ENCODE results near the gene CCDC13. TPM values are rescaled to one million over a fixed set of nuclear protein-coding genes. Genes with fewer than 3 reads are reported as not detected.

The CCDC13 gene
- total and polyA plus RNA-seq, 2 experiments from 2014 or later, result 0.27 to 0.45 TPM

DNA sequence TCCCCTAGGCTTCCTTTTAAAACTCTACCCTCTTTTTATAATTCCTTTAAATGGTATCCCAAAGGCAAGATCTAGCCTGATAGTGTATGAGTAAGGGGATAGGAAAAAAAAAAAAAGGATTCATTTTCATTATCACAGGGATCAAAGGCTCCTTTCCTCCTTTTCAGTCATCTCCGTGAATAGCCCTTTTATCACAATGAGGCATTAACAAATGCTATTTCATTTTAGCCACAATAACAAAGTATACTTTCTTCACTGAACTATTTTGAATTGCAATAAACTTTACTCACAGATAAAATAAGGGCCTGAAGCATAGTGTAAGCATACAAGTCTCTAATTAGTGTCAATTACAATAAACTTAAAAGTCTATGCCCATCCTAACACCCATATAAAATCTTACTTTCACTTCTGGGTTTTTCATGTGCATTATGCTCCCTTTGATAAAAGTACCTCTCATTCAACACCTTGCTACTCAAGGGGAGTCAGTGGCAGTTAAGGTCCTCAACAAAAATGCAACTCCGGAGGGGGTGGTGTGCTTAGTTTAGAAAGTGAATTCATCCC lies 22.6 kb upstream of the CCDC13 start:
- H3K36me3 Mint-ChIP-seq (ENCODE audit: low read depth), result peaks cover 46% of the 10 kb centered on the region
- Histone ChIP-seq H2AFZ (no peak overlapping the region), H3F3A (replicated peaks; ENCODE audit: low read depth) (no peaks in the 10 kb centered on the region; the same call in 1 of the 2 replicates), H4K20me1 (replicated peaks; ENCODE audit: insufficient read depth) (peaks cover 3% of the 10 kb centered on the region), H3K36me3 (ENCODE audit: insufficient read depth) (peaks cover 13% of the 10 kb centered on the region), H3K4me3 (peak overlapping the region; percentile 4; the same call in 1 of the 2 replicates), H3K79me2 (replicated peaks; ENCODE audit: insufficient read depth) (peaks cover 50% of the 10 kb centered on the region), H3K4me2 (peak overlapping the region; percentile 60; the same call in 1 of the 2 replicates), H3K9me2 (ENCODE audit: insufficient read depth) (no peaks in the 10 kb centered on the region), H3K27ac (ENCODE audit: low read depth) (no peak overlapping the region), H3K4me1 (ENCODE audit: insufficient read depth) (peaks cover 24% of the 10 kb centered on the region), H3K27me3 (ENCODE audit: insufficient read depth) (no peaks in the 10 kb centered on the region)
- no peak for TF ChIP-seq STAT1 (IDR thresholded peaks at IDR 0.05; ENCODE audit: unreplicated experiment)
- TF ChIP-seq ZNF114 (CRISPR knock-in tag; IDR thresholded peaks at IDR 0.05), result no peak
- TF ChIP-seq, protein P1, sequence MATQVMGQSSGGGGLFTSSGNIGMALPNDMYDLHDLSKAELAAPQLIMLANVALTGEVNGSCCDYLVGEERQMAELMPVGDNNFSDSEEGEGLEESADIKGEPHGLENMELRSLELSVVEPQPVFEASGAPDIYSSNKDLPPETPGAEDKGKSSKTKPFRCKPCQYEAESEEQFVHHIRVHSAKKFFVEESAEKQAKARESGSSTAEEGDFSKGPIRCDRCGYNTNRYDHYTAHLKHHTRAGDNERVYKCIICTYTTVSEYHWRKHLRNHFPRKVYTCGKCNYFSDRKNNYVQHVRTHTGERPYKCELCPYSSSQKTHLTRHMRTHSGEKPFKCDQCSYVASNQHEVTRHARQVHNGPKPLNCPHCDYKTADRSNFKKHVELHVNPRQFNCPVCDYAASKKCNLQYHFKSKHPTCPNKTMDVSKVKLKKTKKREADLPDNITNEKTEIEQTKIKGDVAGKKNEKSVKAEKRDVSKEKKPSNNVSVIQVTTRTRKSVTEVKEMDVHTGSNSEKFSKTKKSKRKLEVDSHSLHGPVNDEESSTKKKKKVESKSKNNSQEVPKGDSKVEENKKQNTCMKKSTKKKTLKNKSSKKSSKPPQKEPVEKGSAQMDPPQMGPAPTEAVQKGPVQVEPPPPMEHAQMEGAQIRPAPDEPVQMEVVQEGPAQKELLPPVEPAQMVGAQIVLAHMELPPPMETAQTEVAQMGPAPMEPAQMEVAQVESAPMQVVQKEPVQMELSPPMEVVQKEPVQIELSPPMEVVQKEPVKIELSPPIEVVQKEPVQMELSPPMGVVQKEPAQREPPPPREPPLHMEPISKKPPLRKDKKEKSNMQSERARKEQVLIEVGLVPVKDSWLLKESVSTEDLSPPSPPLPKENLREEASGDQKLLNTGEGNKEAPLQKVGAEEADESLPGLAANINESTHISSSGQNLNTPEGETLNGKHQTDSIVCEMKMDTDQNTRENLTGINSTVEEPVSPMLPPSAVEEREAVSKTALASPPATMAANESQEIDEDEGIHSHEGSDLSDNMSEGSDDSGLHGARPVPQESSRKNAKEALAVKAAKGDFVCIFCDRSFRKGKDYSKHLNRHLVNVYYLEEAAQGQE (IDR thresholded peaks at IDR 0.05; ENCODE audit: unreplicated experiment), result no peak
- TF ChIP-seq NANOG (IDR thresholded peaks at IDR 0.05; ENCODE audit: borderline replicate concordance), result no peak
- no peak for TF ChIP-seq EZH2 (IDR thresholded peaks at IDR 0.05; ENCODE audit: low read depth, unreplicated experiment)
- no peak for TF ChIP-seq ZNF331 (CRISPR knock-in tag; IDR thresholded peaks at IDR 0.05; ENCODE audit: low read depth)
- TF ChIP-seq JUNB (IDR thresholded peaks at IDR 0.05; ENCODE audit: unreplicated experiment), result no peak
- no peak for TF ChIP-seq POLR2AphosphoS5 (IDR thresholded peaks at IDR 0.05; ENCODE audit: low read depth)
- H3K9me3 Mint-ChIP-seq, result no peaks in the 10 kb centered on the region
- H3K27me3 Mint-ChIP-seq (ENCODE audit: insufficient read depth, low read depth, poor library complexity), result no peaks in the 10 kb centered on the region
- DNase-seq (ENCODE audit: low spot score) (no peak), ATAC-seq (peak; percentile 60)
- peaks cover 24% of the 10 kb centered on the region for H3K4me1 Mint-ChIP-seq
- H3K4me3 Mint-ChIP-seq, result no peak overlapping the region
- H3K27ac Mint-ChIP-seq, result no peak overlapping the region; the same call in 1 of the 2 replicates

DNA sequence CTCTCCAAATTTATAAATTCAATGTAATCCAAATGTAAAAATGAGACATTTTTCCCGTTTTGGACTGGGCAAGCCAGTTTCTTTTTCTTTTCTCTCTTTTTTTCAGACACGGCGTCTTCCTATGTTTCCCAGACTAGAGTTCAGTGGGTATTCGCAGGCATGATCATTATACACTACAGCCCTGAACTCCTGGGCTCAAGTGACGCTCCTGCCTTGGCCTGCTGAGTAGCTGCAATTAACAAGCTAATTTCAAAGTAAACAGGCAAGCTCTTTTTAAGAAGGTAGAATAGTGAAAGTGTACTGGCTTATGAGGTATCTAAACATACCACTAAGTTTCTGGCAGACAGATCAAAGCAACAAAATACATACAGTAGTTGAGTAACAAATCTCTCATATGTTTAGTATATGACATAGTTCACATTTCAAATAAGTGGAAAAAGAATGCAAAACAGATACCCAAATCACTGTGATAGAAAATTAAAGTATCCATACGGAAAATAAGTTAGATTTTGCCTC lies 17.7 kb upstream of the CCDC13 start:
- DNase-seq (ENCODE audit: low spot score), result no peak
- no peak overlapping the region for H3K4me2 ChIP-seq
- Mint-ChIP-seq H3K4me1 (peaks cover 4% of the 10 kb centered on the region; the same call in 2 of the 3 replicates), H3K36me3 (ENCODE audit: low read depth) (peaks cover 57% of the 10 kb centered on the region), H3K4me3 (no peak overlapping the region), H3K27me3 (ENCODE audit: insufficient read depth, low read depth, poor library complexity) (no peaks in the 10 kb centered on the region), H3K27ac (no peak overlapping the region), H3K9me3 (no peaks in the 10 kb centered on the region)
- H3K27ac ChIP-seq (ENCODE audit: low read depth), result no peak overlapping the region
- H3K4me3 ChIP-seq, result no peak overlapping the region
- peaks cover 17% of the 10 kb centered on the region for H3K36me3 ChIP-seq (ENCODE audit: insufficient read depth)
- no peaks in the 10 kb centered on the region for H3F3A ChIP-seq (replicated peaks; ENCODE audit: low read depth)
- H4K20me1 ChIP-seq (replicated peaks; ENCODE audit: insufficient read depth), result peaks cover 18% of the 10 kb centered on the region
- no peak for ATAC-seq
- peaks cover 3% of the 10 kb centered on the region for H3K4me1 ChIP-seq (ENCODE audit: insufficient read depth)
- peaks cover 56% of the 10 kb centered on the region for H3K79me2 ChIP-seq (replicated peaks; ENCODE audit: insufficient read depth)
- no peak overlapping the region for H2AFZ ChIP-seq
- H3K27me3 ChIP-seq (ENCODE audit: insufficient read depth), result no peaks in the 10 kb centered on the region
- H3K9me2 ChIP-seq (ENCODE audit: insufficient read depth), result no peaks in the 10 kb centered on the region
- no peak for TF ChIP-seq EZH2phosphoT487 (IDR thresholded peaks at IDR 0.05; ENCODE audit: unreplicated experiment)
- TF ChIP-seq, protein P1 (IDR thresholded peaks at IDR 0.05; ENCODE audit: unreplicated experiment), result no peak
- no peak for TF ChIP-seq ZNF114 (CRISPR knock-in tag; IDR thresholded peaks at IDR 0.05)
- no peak for TF ChIP-seq STAT1 (IDR thresholded peaks at IDR 0.05; ENCODE audit: unreplicated experiment)
- TF ChIP-seq, protein P2, sequence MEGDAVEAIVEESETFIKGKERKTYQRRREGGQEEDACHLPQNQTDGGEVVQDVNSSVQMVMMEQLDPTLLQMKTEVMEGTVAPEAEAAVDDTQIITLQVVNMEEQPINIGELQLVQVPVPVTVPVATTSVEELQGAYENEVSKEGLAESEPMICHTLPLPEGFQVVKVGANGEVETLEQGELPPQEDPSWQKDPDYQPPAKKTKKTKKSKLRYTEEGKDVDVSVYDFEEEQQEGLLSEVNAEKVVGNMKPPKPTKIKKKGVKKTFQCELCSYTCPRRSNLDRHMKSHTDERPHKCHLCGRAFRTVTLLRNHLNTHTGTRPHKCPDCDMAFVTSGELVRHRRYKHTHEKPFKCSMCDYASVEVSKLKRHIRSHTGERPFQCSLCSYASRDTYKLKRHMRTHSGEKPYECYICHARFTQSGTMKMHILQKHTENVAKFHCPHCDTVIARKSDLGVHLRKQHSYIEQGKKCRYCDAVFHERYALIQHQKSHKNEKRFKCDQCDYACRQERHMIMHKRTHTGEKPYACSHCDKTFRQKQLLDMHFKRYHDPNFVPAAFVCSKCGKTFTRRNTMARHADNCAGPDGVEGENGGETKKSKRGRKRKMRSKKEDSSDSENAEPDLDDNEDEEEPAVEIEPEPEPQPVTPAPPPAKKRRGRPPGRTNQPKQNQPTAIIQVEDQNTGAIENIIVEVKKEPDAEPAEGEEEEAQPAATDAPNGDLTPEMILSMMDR (conservative IDR thresholded peaks at IDR 0.05; ENCODE audit: low read depth in 2 of 2), result no peak
- no peak for TF ChIP-seq EZH2 (IDR thresholded peaks at IDR 0.05; ENCODE audit: low read depth, unreplicated experiment)
- TF ChIP-seq, protein P3, sequence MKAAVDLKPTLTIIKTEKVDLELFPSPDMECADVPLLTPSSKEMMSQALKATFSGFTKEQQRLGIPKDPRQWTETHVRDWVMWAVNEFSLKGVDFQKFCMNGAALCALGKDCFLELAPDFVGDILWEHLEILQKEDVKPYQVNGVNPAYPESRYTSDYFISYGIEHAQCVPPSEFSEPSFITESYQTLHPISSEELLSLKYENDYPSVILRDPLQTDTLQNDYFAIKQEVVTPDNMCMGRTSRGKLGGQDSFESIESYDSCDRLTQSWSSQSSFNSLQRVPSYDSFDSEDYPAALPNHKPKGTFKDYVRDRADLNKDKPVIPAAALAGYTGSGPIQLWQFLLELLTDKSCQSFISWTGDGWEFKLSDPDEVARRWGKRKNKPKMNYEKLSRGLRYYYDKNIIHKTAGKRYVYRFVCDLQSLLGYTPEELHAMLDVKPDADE (IDR thresholded peaks at IDR 0.05), result no peak
- no peak for TF ChIP-seq CREB1 (CRISPR knock-in tag; IDR thresholded peaks at IDR 0.05; ENCODE audit: low read depth)
- TF ChIP-seq POLR2AphosphoS5 (IDR thresholded peaks at IDR 0.05; ENCODE audit: low read depth), result no peak
